Activated CD8-positive, alpha-beta T cell treated with anti-CD3 and anti-CD28 coated beads, Interleukin-2, amount 10 ng/mL, durations not matched to agents 7 days and 5 days (primary cell): ENCODE measurements around the gene DNAJA4. TPM values are rescaled to one million over a fixed set of nuclear protein-coding genes. Genes with fewer than 3 reads are reported as not detected.

ENCODE experiments used
- ATAC-seq: fragments of 150-1000 bp; cut with Tn5 transposase; one replicate; pipeline ENCODE4 v1.10.0; 2021; ENCODE audit warnings: moderate library complexity
- CTCF ChIA-PET: fragments of 350-600 bp; sonication (Branson Sonifier 250); formaldehyde crosslinking; loops from one replicate; lab custom pipeline; 2021; ENCODE audit warnings: antibody characterized with exemption; lab: Charles Lee
- POLR2A ChIA-PET: fragments of 350-600 bp; sonication (Branson Sonifier 250); formaldehyde crosslinking; loops from one replicate; lab custom pipeline; 2021; ENCODE audit warnings: antibody characterized with exemption; lab: Charles Lee
- DNase-seq: peaks from one replicate; pipeline ENCODE4 v3.0.0-alpha.2; 2020
- H3K27ac Mint-ChIP-seq: one replicate; pipeline ENCODE4 v1.8.0; 2021; ENCODE audit warnings: mild to moderate bottlenecking, mixed read lengths
- H3K27me3 Mint-ChIP-seq: one replicate; pipeline ENCODE4 v1.8.0; 2021; ENCODE audit warnings: low read depth, mixed read lengths
- H3K36me3 Mint-ChIP-seq: one replicate; pipeline ENCODE4 v1.8.0; 2021; ENCODE audit warnings: low read depth, mixed read lengths
- H3K4me1 Mint-ChIP-seq: one replicate; pipeline ENCODE4 v1.8.0; 2021; ENCODE audit warnings: low read depth, mixed read lengths
- H3K4me3 Mint-ChIP-seq: one replicate; pipeline ENCODE4 v1.8.0; 2021; ENCODE audit warnings: mild to moderate bottlenecking, mixed read lengths
- H3K9me3 Mint-ChIP-seq: one replicate; pipeline ENCODE4 v1.8.0; 2022; ENCODE audit warnings: mixed read lengths; ENCODE audit not compliant: insufficient read depth
- total RNA-seq, 2 experiments: library from RNA; stranded (reverse); gene quantifications; one replicate each; pipeline ENCODE4 v1.2.3, GENCODE V29; 2021

DNAJA4 gene
- total RNA-seq, 2 experiments from 2014 or later, result 29.7 TPM

GRCh38 chr15:78263351-78263781 is 996 bp upstream of the DNAJA4 start:
- peak; percentile 25 for DNase-seq
- no peak for ATAC-seq
- peak overlapping the region; percentile 58 for H3K4me3 Mint-ChIP-seq
- H3K4me1 Mint-ChIP-seq, result peaks cover 25% of the 10 kb centered on the region
- CTCF ChIA-PET, result interaction anchor here (0.9 to 3.9 kb wide), 3 partner anchors 11 to 68 kb away, joined by 3 to 19 read pairs (median 3); no protein-coding TSS in a partner anchor
- peaks cover 2% of the 10 kb centered on the region for H3K27me3 Mint-ChIP-seq
- POLR2A ChIA-PET, result interaction anchor here (0.9 to 1.3 kb wide), 2 partner anchors 17 to 36 kb away, joined by 3 read pairs; partner anchors contain the start of gene SKIC8
- peaks cover 8% of the 10 kb centered on the region for H3K36me3 Mint-ChIP-seq
- no peaks in the 10 kb centered on the region for H3K9me3 Mint-ChIP-seq
- peak overlapping the region; percentile 82 for H3K27ac Mint-ChIP-seq

- no peak for DNase-seq
- ChIA-PET POLR2A (interaction anchor here (0.7 to 3.0 kb wide), 8 partner anchors 9 to 276 kb away, joined by 3 to 27 read pairs (median 4); partner anchors contain the start of genes PSMA4 and SKIC8), CTCF (interaction anchor here (0.8 to 3.9 kb wide), 4 partner anchors 13 to 68 kb away, joined by 3 to 19 read pairs (median 5); no protein-coding TSS in a partner anchor)
- Mint-ChIP-seq H3K9me3 (no peaks in the 10 kb centered on the region), H3K4me1 (peaks cover 29% of the 10 kb centered on the region), H3K36me3 (peaks cover 8% of the 10 kb centered on the region), H3K4me3 (peak overlapping the region; percentile 58), H3K27ac (peak overlapping the region; percentile 82), H3K27me3 (peaks cover 2% of the 10 kb centered on the region)
- no peak for ATAC-seq
Observed at GRCh38 chr15:78263907-78264303, 457 bp upstream of the DNAJA4 start.

GRCh38 chr15:78265137-78265460 is 737 bp downstream of the DNAJA4 start:
- ATAC-seq, result no peak
- Mint-ChIP-seq H3K9me3 (no peaks in the 10 kb centered on the region), H3K36me3 (peaks cover 10% of the 10 kb centered on the region), H3K4me1 (peaks cover 29% of the 10 kb centered on the region), H3K4me3 (peak overlapping the region; percentile 73), H3K27ac (peak overlapping the region; percentile 71), H3K27me3 (peaks cover 2% of the 10 kb centered on the region)
- CTCF ChIA-PET, result interaction anchor here (0.8 to 3.9 kb wide), 14 partner anchors 8 to 476 kb away, joined by 3 to 19 read pairs (median 4); partner anchors contain the start of genes PSMA4 and SKIC8
- POLR2A ChIA-PET, result interaction anchor here (0.9 to 3.0 kb wide), 9 partner anchors 9 to 275 kb away, joined by 3 to 27 read pairs (median 5); partner anchors contain the start of genes PSMA4 and SKIC8
- no peak for DNase-seq

GRCh38 chr15:78265752-78266224 is 1.4 kb downstream of the DNAJA4 start:
- Mint-ChIP-seq H3K4me3 (peak overlapping the region; percentile 73), H3K4me1 (peaks cover 29% of the 10 kb centered on the region), H3K36me3 (peaks cover 16% of the 10 kb centered on the region), H3K27ac (peak overlapping the region; percentile 71), H3K9me3 (no peaks in the 10 kb centered on the region), H3K27me3 (peaks cover 2% of the 10 kb centered on the region)
- ChIA-PET CTCF (interaction anchor here (0.8 to 3.9 kb wide), 16 partner anchors 9 to 476 kb away, joined by 3 to 19 read pairs (median 3); partner anchors contain the start of genes PSMA4 and SKIC8), POLR2A (interaction anchor here (0.9 to 3.0 kb wide), 7 partner anchors 10 to 172 kb away, joined by 3 to 27 read pairs (median 6); partner anchors contain the start of gene SKIC8)
- DNase-seq, result no peak
- ATAC-seq, result no peak

GRCh38 chr15:78266229-78266628 is 1.9 kb downstream of the DNAJA4 start:
- ATAC-seq (no peak), DNase-seq (no peak)
- H3K27me3 Mint-ChIP-seq, result peaks cover 2% of the 10 kb centered on the region
- H3K36me3 Mint-ChIP-seq, result peaks cover 16% of the 10 kb centered on the region
- ChIA-PET CTCF (interaction anchor here (0.9 to 3.9 kb wide), 11 partner anchors 9 to 475 kb away, joined by 3 to 19 read pairs (median 3); partner anchors contain the start of gene SKIC8), POLR2A (interaction anchor here (0.9 to 3.0 kb wide), 4 partner anchors 10 to 134 kb away, joined by 3 to 27 read pairs (median 10); partner anchors contain the start of gene SKIC8)
- peaks cover 29% of the 10 kb centered on the region for H3K4me1 Mint-ChIP-seq
- H3K27ac Mint-ChIP-seq, result no peak overlapping the region
- peak overlapping the region; percentile 73 for H3K4me3 Mint-ChIP-seq
- H3K9me3 Mint-ChIP-seq, result no peaks in the 10 kb centered on the region

- peaks cover 18% of the 10 kb centered on the region for H3K36me3 Mint-ChIP-seq
- DNase-seq (no peak), ATAC-seq (no peak)
- CTCF ChIA-PET, result interaction anchor here (0.5 to 3.9 kb wide), 6 partner anchors 9 to 172 kb away, joined by 3 to 19 read pairs (median 5); partner anchors contain the start of gene SKIC8
- no peak overlapping the region for H3K4me3 Mint-ChIP-seq
- POLR2A ChIA-PET, result interaction anchor here (3.0 kb wide), 1 partner anchor 9 kb away, joined by 12 read pairs; no protein-coding TSS in a partner anchor
- H3K4me1 Mint-ChIP-seq, result peaks cover 29% of the 10 kb centered on the region
- peaks cover 2% of the 10 kb centered on the region for H3K27me3 Mint-ChIP-seq
- H3K9me3 Mint-ChIP-seq, result no peaks in the 10 kb centered on the region
- no peak overlapping the region for H3K27ac Mint-ChIP-seq
Observed at GRCh38 chr15:78266806-78267205, 2.4 kb downstream of the DNAJA4 start.

- no peak overlapping the region for H3K4me3 Mint-ChIP-seq
- H3K27ac Mint-ChIP-seq, result no peak overlapping the region
- ChIA-PET CTCF (interaction anchor here (0.9 kb wide), 1 partner anchor 10 kb away, joined by 3 read pairs; no protein-coding TSS in a partner anchor), POLR2A (interaction anchor here (1.0 kb wide), 1 partner anchor 27 kb away, joined by 3 read pairs; the partner anchor contains the start of gene SKIC8)
- H3K9me3 Mint-ChIP-seq, result no peaks in the 10 kb centered on the region
- peaks cover 5% of the 10 kb centered on the region for H3K4me1 Mint-ChIP-seq
- H3K36me3 Mint-ChIP-seq, result peaks cover 28% of the 10 kb centered on the region
- no peaks in the 10 kb centered on the region for H3K27me3 Mint-ChIP-seq
- DNase-seq (no peak), ATAC-seq (no peak)
Observed at GRCh38 chr15:78272316-78272715, 8.0 kb downstream of the DNAJA4 start.

GRCh38 chr15:78272776-78273175 is 8.4 kb downstream of the DNAJA4 start:
- Mint-ChIP-seq H3K27ac (no peak overlapping the region), H3K9me3 (no peaks in the 10 kb centered on the region), H3K36me3 (peaks cover 28% of the 10 kb centered on the region), H3K4me1 (peaks cover 4% of the 10 kb centered on the region), H3K4me3 (no peak overlapping the region), H3K27me3 (no peaks in the 10 kb centered on the region)
- POLR2A ChIA-PET, result interaction anchor here (1.0 kb wide), 1 partner anchor 27 kb away, joined by 3 read pairs; the partner anchor contains the start of gene SKIC8
- DNase-seq, result no peak
- no peak for ATAC-seq
- CTCF ChIA-PET, result interaction anchor here (0.9 to 1.7 kb wide), 2 partner anchors 9 to 77 kb away, joined by 3 to 4 read pairs; no protein-coding TSS in a partner anchor

GRCh38 chr15:78274994-78275393 is 10.6 kb downstream of the DNAJA4 start:
- Mint-ChIP-seq H3K4me3 (no peak overlapping the region), H3K27me3 (no peaks in the 10 kb centered on the region), H3K27ac (no peak overlapping the region), H3K4me1 (no peaks in the 10 kb centered on the region), H3K36me3 (peaks cover 28% of the 10 kb centered on the region), H3K9me3 (no peaks in the 10 kb centered on the region)
- CTCF ChIA-PET, result interaction anchor here (1.2 to 2.0 kb wide), 2 partner anchors 9 to 34 kb away, joined by 3 to 9 read pairs; no protein-coding TSS in a partner anchor
- ATAC-seq, result no peak
- POLR2A ChIA-PET, result interaction anchor here (2.2 kb wide), 1 partner anchor 10 kb away, joined by 12 read pairs; the partner anchor contains the start of gene DNAJA4
- DNase-seq, result no peak

GRCh38 chr15:78276064-78276943 is 11.9 kb downstream of the DNAJA4 start:
- POLR2A ChIA-PET, result interaction anchor here (0.6 to 2.2 kb wide), 2 partner anchors 11 to 248 kb away, joined by 3 to 12 read pairs; partner anchors contain the start of gene DNAJA4
- Mint-ChIP-seq H3K27me3 (no peaks in the 10 kb centered on the region), H3K9me3 (no peaks in the 10 kb centered on the region), H3K4me3 (no peak overlapping the region), H3K36me3 (peaks cover 28% of the 10 kb centered on the region), H3K27ac (peak overlapping the region; percentile 40), H3K4me1 (peaks cover 8% of the 10 kb centered on the region)
- CTCF ChIA-PET, result interaction anchor here (2.0 kb wide), 1 partner anchor 11 kb away, joined by 9 read pairs; no protein-coding TSS in a partner anchor
- no peak for ATAC-seq
- DNase-seq, result no peak
